Neuronal stem cell (in vitro differentiated cells): ENCODE measurements around the gene GUCD1.

ENCODE experiments used
- DNase-seq: peaks from one replicate; pipeline ENCODE4 v3.0.0-alpha.2; 2013; ENCODE audit warnings: low spot score
- H2AFZ ChIP-seq: one replicate; pipeline ENCODE4 v1.6.1; 2013; ENCODE audit warnings: mild to moderate bottlenecking, low read length, inconsistent platforms
- H2AK5ac ChIP-seq: 2 replicates; pipeline ENCODE4 v1.6.1; 2013; ENCODE audit warnings: low read depth, mild to moderate bottlenecking, inconsistent platforms, low read length, moderate library complexity, mixed read lengths
- H2BK120ac ChIP-seq: 2 replicates; pipeline ENCODE4 v1.6.1; 2013; ENCODE audit warnings: low read depth, mild to moderate bottlenecking, inconsistent platforms, low read length, moderate library complexity, mixed read lengths
- H2BK12ac ChIP-seq: one replicate; pipeline ENCODE4 v1.6.1; 2013; ENCODE audit warnings: low read length, inconsistent platforms
- H2BK15ac ChIP-seq: 2 replicates; pipeline ENCODE4 v1.6.1; 2013; ENCODE audit warnings: mild to moderate bottlenecking, low read length, inconsistent platforms, mixed read lengths
- H2BK5ac ChIP-seq: one replicate; pipeline ENCODE4 v1.6.1; 2013; ENCODE audit warnings: inconsistent platforms, mild to moderate bottlenecking, low read length, moderate library complexity
- H3K14ac ChIP-seq: one replicate; pipeline ENCODE4 v1.6.1; 2013; ENCODE audit warnings: low read length, inconsistent platforms
- H3K18ac ChIP-seq: 2 replicates; pipeline ENCODE4 v1.6.1; 2013; ENCODE audit warnings: low read length, inconsistent platforms
- H3K23ac ChIP-seq: 2 replicates; pipeline ENCODE4 v1.6.1; 2013; ENCODE audit warnings: low read depth, mild to moderate bottlenecking, mixed read lengths, low read length, inconsistent platforms; ENCODE audit not compliant: poor library complexity
- H3K27ac ChIP-seq: replicated peaks from 3 replicates; pipeline ENCODE4 v1.5.1; 2013; ENCODE audit warnings: low read length, inconsistent platforms
- H3K27me3 ChIP-seq, 3 experiments: 2 replicates each; pipeline ENCODE4 v1.6.1; 2013; ENCODE audit warnings: low read length in 3 of 3, mild to moderate bottlenecking in 2 of 3, inconsistent platforms in 1 of 3, low read depth in 1 of 3, mixed read lengths in 1 of 3, moderate library complexity in 1 of 3; ENCODE audit not compliant: control insufficient read depth in 3 of 3, insufficient read depth in 3 of 3
- H3K36me3 ChIP-seq, 2 donors: replicated peaks in 1 of 2; 2 replicates each; pipeline ENCODE4 v1.6.1; 2013; ENCODE audit warnings: low read length in 2 of 2; ENCODE audit not compliant: control insufficient read depth in 2 of 2, insufficient read depth in 2 of 2
- H3K4ac ChIP-seq: 2 replicates; pipeline ENCODE4 v1.6.1; 2013; ENCODE audit warnings: inconsistent platforms, mild to moderate bottlenecking, low read length, moderate library complexity
- H3K4me1 ChIP-seq, 2 donors: 1 replicate in 1 of 2; 2 replicates in 1 of 2; pipeline ENCODE4 v1.6.1; 2013; ENCODE audit warnings: low read length in 2 of 2, low read depth in 1 of 2; ENCODE audit not compliant: control insufficient read depth in 2 of 2, insufficient read depth in 1 of 2
- H3K4me2 ChIP-seq: one replicate; pipeline ENCODE4 v1.6.1; 2013; ENCODE audit warnings: mild to moderate bottlenecking, low read length, inconsistent platforms; ENCODE audit not compliant: insufficient read depth, poor library complexity, severe bottlenecking
- H3K4me3 ChIP-seq, 2 donors: 2 replicates each; pipeline ENCODE4 v1.5.1; 2013; ENCODE audit warnings: low read length in 2 of 2, mild to moderate bottlenecking in 2 of 2, inconsistent platforms in 1 of 2, moderate library complexity in 1 of 2
- H3K79me1 ChIP-seq: one replicate; pipeline ENCODE4 v1.6.1; 2013; ENCODE audit warnings: low read depth, mild to moderate bottlenecking, inconsistent platforms, low read length, moderate library complexity
- H3K9ac ChIP-seq: one replicate; pipeline ENCODE4 v1.6.1; 2013; ENCODE audit warnings: mild to moderate bottlenecking, low read depth, low read length, inconsistent platforms; ENCODE audit not compliant: poor library complexity
- H3K9me3 ChIP-seq, 2 donors: replicated peaks in 1 of 2; 2 replicates each; pipeline versions ENCODE3 to v1.6.1; 2013; ENCODE audit warnings: low read length in 2 of 2, mild to moderate bottlenecking in 2 of 2, inconsistent platforms in 1 of 2, low read depth in 1 of 2, mixed read lengths in 1 of 2, moderate library complexity in 1 of 2; ENCODE audit not compliant: control insufficient read depth in 2 of 2, insufficient read depth in 1 of 2
- H4K8ac ChIP-seq: one replicate; pipeline ENCODE4 v1.6.1; 2013; ENCODE audit warnings: low read depth, mild to moderate bottlenecking, inconsistent platforms, low read length, moderate library complexity
- H4K91ac ChIP-seq: one replicate; pipeline ENCODE4 v1.6.1; 2013; ENCODE audit warnings: low read length, low read depth, mild to moderate bottlenecking, inconsistent platforms; ENCODE audit not compliant: poor library complexity
- WGBS, 2 donors: extraction: QIAGEN DNeasy Blood & Tissue Kit; methylation state at CpG; one replicate each; pipeline ENCODE4 v1.1.7; 2013; ENCODE audit warnings: missing lambda C conversion rate in 2 of 2, mixed read lengths in 1 of 2; ENCODE audit not compliant: insufficient read length in 2 of 2, insufficient replicate concordance in 1 of 2; ENCODE audit errors: extremely low coverage in 2 of 2; 5-methylcytosine and 5-hydroxymethylcytosine counted together

The GUCD1 gene

GRCh38 chr22:24548812-24549211, 6.1 kb downstream of the GUCD1 start:
- H3K36me3 ChIP-seq, result peaks cover 36 to 73% of the 10 kb centered on the region in 2 donors
- H2BK12ac ChIP-seq, result no peak overlapping the region
- H3K79me1 ChIP-seq, result peaks cover 29% of the 10 kb centered on the region
- no peak overlapping the region for H2BK120ac ChIP-seq
- H3K27me3 ChIP-seq, result no peaks in the 10 kb centered on the region
- H3K14ac ChIP-seq, result no peak overlapping the region
- H3K27ac ChIP-seq, result no peak overlapping the region
- no peak overlapping the region for H3K4me3 ChIP-seq
- H4K91ac ChIP-seq, result no peak overlapping the region
- no peak overlapping the region for H2BK15ac ChIP-seq
- H3K18ac ChIP-seq, result no peak overlapping the region
- H2BK5ac ChIP-seq, result no peak overlapping the region
- no peak overlapping the region for H2AFZ ChIP-seq
- no CpG with 5 or more reads among the region's 4 CpGs for WGBS, 2 donors
- H3K23ac ChIP-seq, result no peak overlapping the region
- H3K9ac ChIP-seq, result no peak overlapping the region
- DNase-seq, result no peak
- no peak overlapping the region for H2AK5ac ChIP-seq
- peaks cover 3 to 7% of the 10 kb centered on the region in 2 donors for H3K4me1 ChIP-seq
- H3K4me2 ChIP-seq, result no peak overlapping the region
- no peak overlapping the region for H3K4ac ChIP-seq
- H3K9me3 ChIP-seq, result peaks cover 0 to 2% of the 10 kb centered on the region in 2 donors
- no peak overlapping the region for H4K8ac ChIP-seq

- no peak overlapping the region for H3K4me2 ChIP-seq
- H3K4me3 ChIP-seq, result no peak overlapping the region
- no peak overlapping the region for H4K8ac ChIP-seq
- no peak overlapping the region for H3K14ac ChIP-seq
- H2AFZ ChIP-seq, result no peak overlapping the region
- no peak overlapping the region for H2BK15ac ChIP-seq
- no peaks in the 10 kb centered on the region for H3K4me1 ChIP-seq
- H3K36me3 ChIP-seq, result peaks cover 59 to 82% of the 10 kb centered on the region in 2 donors
- no peak overlapping the region for H3K27ac ChIP-seq
- no peak overlapping the region for H2AK5ac ChIP-seq
- peaks cover 0 to 2% of the 10 kb centered on the region in 2 donors for H3K9me3 ChIP-seq
- H4K91ac ChIP-seq, result no peak overlapping the region
- peak overlapping the region; percentile 54 for H3K9ac ChIP-seq
- H2BK12ac ChIP-seq, result no peak overlapping the region
- H3K23ac ChIP-seq, result no peak overlapping the region
- no peaks in the 10 kb centered on the region for H3K27me3 ChIP-seq
- no peak overlapping the region for H2BK120ac ChIP-seq
- H3K4ac ChIP-seq, result peak overlapping the region; percentile 6
- no CpG with 5 or more reads among the region's 11 CpGs for WGBS, 2 donors
- peaks cover 7% of the 10 kb centered on the region for H3K79me1 ChIP-seq
- no peak for DNase-seq
- no peak overlapping the region for H3K18ac ChIP-seq
- H2BK5ac ChIP-seq, result no peak overlapping the region
Measured at GRCh38 chr22:24543679-24544243, 11.2 kb downstream of the GUCD1 start.

GRCh38 chr22:24543185-24543601, 11.7 kb downstream of the GUCD1 start:
- peaks cover 0 to 2% of the 10 kb centered on the region in 2 donors for H3K9me3 ChIP-seq
- H2BK15ac ChIP-seq, result no peak overlapping the region
- DNase-seq, result no peak
- H4K8ac ChIP-seq, result no peak overlapping the region
- no peak overlapping the region for H2BK12ac ChIP-seq
- H3K4me3 ChIP-seq, result no peak overlapping the region
- H3K4ac ChIP-seq, result no peak overlapping the region
- no peak overlapping the region for H4K91ac ChIP-seq
- H2BK120ac ChIP-seq, result no peak overlapping the region
- H3K23ac ChIP-seq, result no peak overlapping the region
- no peak overlapping the region for H2AK5ac ChIP-seq
- no peak overlapping the region for H3K4me2 ChIP-seq
- peaks cover 59 to 76% of the 10 kb centered on the region in 2 donors for H3K36me3 ChIP-seq
- no peak overlapping the region for H2BK5ac ChIP-seq
- no peak overlapping the region for H3K14ac ChIP-seq
- no peaks in the 10 kb centered on the region for H3K4me1 ChIP-seq
- H3K27me3 ChIP-seq, result no peaks in the 10 kb centered on the region
- H3K18ac ChIP-seq, result no peak overlapping the region
- no peak overlapping the region for H3K27ac ChIP-seq
- WGBS, 2 donors, result no CpG with 5 or more reads among the region's 7 CpGs
- H3K9ac ChIP-seq, result no peak overlapping the region
- peaks cover 4% of the 10 kb centered on the region for H3K79me1 ChIP-seq
- H2AFZ ChIP-seq, result no peak overlapping the region

GRCh38 chr22:24542641-24543040, 12.3 kb downstream of the GUCD1 start:
- peaks cover 4% of the 10 kb centered on the region for H3K79me1 ChIP-seq
- H3K14ac ChIP-seq, result no peak overlapping the region
- no peak overlapping the region for H3K9ac ChIP-seq
- DNase-seq, result no peak
- H2BK15ac ChIP-seq, result no peak overlapping the region
- WGBS, 2 donors, result no CpG with 5 or more reads among the region's 9 CpGs
- no peak overlapping the region for H2AK5ac ChIP-seq
- peak overlapping the region in 1 of 2 donors; percentile 56 for H3K4me3 ChIP-seq
- H2AFZ ChIP-seq, result no peak overlapping the region
- no peak overlapping the region for H3K27ac ChIP-seq
- H3K4me2 ChIP-seq, result no peak overlapping the region
- no peak overlapping the region for H4K91ac ChIP-seq
- H2BK120ac ChIP-seq, result no peak overlapping the region
- no peak overlapping the region for H3K18ac ChIP-seq
- H2BK12ac ChIP-seq, result no peak overlapping the region
- H3K27me3 ChIP-seq, result no peaks in the 10 kb centered on the region
- H3K23ac ChIP-seq, result no peak overlapping the region
- peaks cover 54 to 71% of the 10 kb centered on the region in 2 donors for H3K36me3 ChIP-seq
- no peak overlapping the region for H2BK5ac ChIP-seq
- peaks cover 0 to 2% of the 10 kb centered on the region in 2 donors for H3K9me3 ChIP-seq
- no peak overlapping the region for H4K8ac ChIP-seq
- no peak overlapping the region for H3K4ac ChIP-seq
- no peaks in the 10 kb centered on the region for H3K4me1 ChIP-seq
